ENCODE measurements around the gene GKN2. TPM values are rescaled to one million over a fixed set of nuclear protein-coding genes. Genes with fewer than 3 reads are reported as not detected.

GKN2 gene
- total and polyA plus RNA-seq, 2 of the 13 experiments (the other 11 are each of a cell fraction or from before 2014, with no cell fraction given), result not detected

- Histone ChIP-seq H3K4me2 (ENCODE audit: low read depth, low read length) (no peak overlapping the region), H3K4me3 (replicated peaks in 1 of 3; ENCODE audit: insufficient read depth in 1 of 3, low read depth in 2 of 3, low read length in 3 of 3) (no peak overlapping the region), H3K9ac (ENCODE audit: insufficient read depth, low read depth, low read length) (no peak overlapping the region), H4K20me1 (ENCODE audit: insufficient read depth, low read length) (no peaks in the 10 kb centered on the region), H3K9me3 (ENCODE audit: low read length) (no peaks in the 10 kb centered on the region), H3K4me1 (ENCODE audit: insufficient read depth, low read length) (no peaks in the 10 kb centered on the region), H2AFZ (ENCODE audit: low read length) (no peak overlapping the region), H3K27me3 (ENCODE audit: control insufficient read depth in 1 of 2, insufficient read depth in 2 of 2, low read length in 2 of 2) (peaks cover 0 to 42% of the 10 kb centered on the region in 2 experiments; a peak in 4 of 5 replicates), H3K27ac (ENCODE audit: extremely low read length, insufficient read depth, low read length) (no peak overlapping the region), H3K36me3 (replicated peaks in 1 of 2; ENCODE audit: control insufficient read depth in 1 of 2, insufficient read depth in 2 of 2, low read length in 2 of 2) (no peaks in the 10 kb centered on the region), H3K79me2 (ENCODE audit: insufficient read depth, low read length) (no peaks in the 10 kb centered on the region)
- intact Hi-C loops (cut with micrococcal nuclease; ENCODE audit: unreplicated experiment), result no loop called here
- no peak for ATAC-seq
- no peak for TF ChIP-seq MYNN (CRISPR knock-in tag; IDR thresholded peaks at IDR 0.05; ENCODE audit: low read depth)
- TF ChIP-seq PAF1 (CRISPR knock-in tag; IDR thresholded peaks at IDR 0.05), result no peak
- no peak for TF ChIP-seq ZNF777 (CRISPR knock-in tag; IDR thresholded peaks at IDR 0.05)
- no peak for TF ChIP-seq ZNF3 (CRISPR knock-in tag; IDR thresholded peaks at IDR 0.05)
- no peak for TF ChIP-seq RFX1 (IDR thresholded peaks at IDR 0.05)
- no peak for TF ChIP-seq AKAP8 (CRISPR knock-in tag; IDR thresholded peaks at IDR 0.05)
- TF ChIP-seq ZNF407 (CRISPR knock-in tag; IDR thresholded peaks at IDR 0.05; ENCODE audit: not compliant biosample characterization), result no peak
- TF ChIP-seq ATF3 (CRISPR knock-in tag; IDR thresholded peaks at IDR 0.05), result no peak
- no peak for TF ChIP-seq DNMT1 (CRISPR knock-in tag; IDR thresholded peaks at IDR 0.05)
- TF ChIP-seq DR1 (CRISPR knock-in tag; IDR thresholded peaks at IDR 0.05), result no peak
- TF ChIP-seq DNMT3B (CRISPR knock-in tag; conservative IDR thresholded peaks at IDR 0.05), result no peak
- DNase-seq (ENCODE audit: low spot score), result no peak
- ChIA-PET CTCF (ENCODE audit: low intra/inter-chr PET ratio, low total read pairs) (no interaction called here), POLR2A (no interaction called here)
- in situ Hi-C loops (cut with HindIII; ENCODE audit: extremely low pct_ligation_motif_present, low pct_unique_long_range_greater_than_20kb), result no loop called here
- 21% methylated on average over 8 of the region's 8 CpGs for WGBS (ENCODE audit: low lambda C conversion rate)
- FAIRE-seq, result no peak
- BruUV-seq (replicated peaks), result no TSS peak
Observed at GRCh38 chr2:68969736-68970490, 17.2 kb upstream of the GKN2 start.
